AG09319 (cell line): Measurements from ENCODE around the gene NPAS4.
"Not testable (repeated sequence)": the region's sequence is repeated elsewhere in the genome, so short reads cannot be mapped to it uniquely, and the experiment has no call there.

Experiments
- DNase-seq: peaks from one replicate; pipeline ENCODE4 v3.0.0-alpha.2; 2010; ENCODE audit warnings: low read depth; ENCODE audit errors: extremely low read depth
- CTCF ChIP-seq: IDR thresholded peaks from 2 replicates; pipeline ENCODE4 v1.5.1; 2011; ENCODE audit warnings: low read depth, mild to moderate bottlenecking, inconsistent platforms, low read length, moderate library complexity

The NPAS4 gene

GRCh38 chr11:66437979-66438503 is 17.2 kb downstream of the NPAS4 start:
- no peak for DNase-seq
- TF ChIP-seq CTCF: no peak

DNA sequence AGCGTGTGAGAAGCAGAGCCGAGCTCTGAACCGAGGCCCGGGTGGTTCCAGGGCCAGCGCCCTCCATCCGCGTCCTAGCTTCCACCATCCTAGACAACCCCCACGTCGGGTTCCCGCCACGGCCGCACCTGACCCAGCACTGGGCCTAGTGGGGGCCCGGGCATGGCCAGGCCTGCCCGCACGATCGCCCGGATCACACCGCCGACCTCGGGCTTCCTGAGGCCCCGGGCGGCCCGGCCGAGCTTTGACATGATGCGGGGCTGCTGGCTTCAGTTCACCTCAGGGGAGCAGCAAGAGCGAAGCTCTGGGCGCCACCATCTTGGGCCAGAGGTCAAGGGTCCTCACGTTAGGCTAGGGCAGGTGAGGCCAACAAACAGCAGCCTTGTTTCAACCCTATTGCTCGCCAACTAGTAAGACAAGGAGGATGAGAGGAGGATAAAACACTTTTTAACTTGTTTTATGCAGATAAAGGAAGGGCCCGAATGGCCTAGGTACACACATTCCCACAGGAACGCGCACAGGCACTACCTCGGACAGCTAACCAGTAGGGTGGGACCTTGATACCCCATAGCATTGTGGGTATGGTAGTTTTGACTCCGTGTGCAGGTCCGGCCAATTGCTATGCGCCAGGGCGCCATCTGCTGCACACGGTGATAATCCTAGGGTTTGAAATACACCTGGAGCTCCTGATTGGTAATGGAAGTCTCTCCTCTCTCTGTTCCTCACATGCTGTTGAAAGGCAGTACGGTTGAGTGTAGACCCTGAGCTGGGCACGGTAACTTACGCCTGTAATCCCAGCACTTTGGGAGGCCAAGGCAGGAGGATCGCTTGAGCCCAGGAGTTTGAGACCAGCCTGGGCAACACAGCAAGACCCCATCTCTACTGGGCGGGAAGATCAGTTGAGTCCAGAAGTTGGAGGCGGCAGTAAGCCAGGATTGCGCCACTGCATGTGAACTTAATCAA is 17.9 kb downstream of the NPAS4 start, which contains the start of gene MRPL11:
TSS of gene MRPL11 (minus strand) at position 345 of the 963 bp plus-strand sequence. CDS start at position 251, 94 bp downstream.
- peak; percentile 76 for TF ChIP-seq CTCF
- peak; percentile 73 for DNase-seq

DNA sequence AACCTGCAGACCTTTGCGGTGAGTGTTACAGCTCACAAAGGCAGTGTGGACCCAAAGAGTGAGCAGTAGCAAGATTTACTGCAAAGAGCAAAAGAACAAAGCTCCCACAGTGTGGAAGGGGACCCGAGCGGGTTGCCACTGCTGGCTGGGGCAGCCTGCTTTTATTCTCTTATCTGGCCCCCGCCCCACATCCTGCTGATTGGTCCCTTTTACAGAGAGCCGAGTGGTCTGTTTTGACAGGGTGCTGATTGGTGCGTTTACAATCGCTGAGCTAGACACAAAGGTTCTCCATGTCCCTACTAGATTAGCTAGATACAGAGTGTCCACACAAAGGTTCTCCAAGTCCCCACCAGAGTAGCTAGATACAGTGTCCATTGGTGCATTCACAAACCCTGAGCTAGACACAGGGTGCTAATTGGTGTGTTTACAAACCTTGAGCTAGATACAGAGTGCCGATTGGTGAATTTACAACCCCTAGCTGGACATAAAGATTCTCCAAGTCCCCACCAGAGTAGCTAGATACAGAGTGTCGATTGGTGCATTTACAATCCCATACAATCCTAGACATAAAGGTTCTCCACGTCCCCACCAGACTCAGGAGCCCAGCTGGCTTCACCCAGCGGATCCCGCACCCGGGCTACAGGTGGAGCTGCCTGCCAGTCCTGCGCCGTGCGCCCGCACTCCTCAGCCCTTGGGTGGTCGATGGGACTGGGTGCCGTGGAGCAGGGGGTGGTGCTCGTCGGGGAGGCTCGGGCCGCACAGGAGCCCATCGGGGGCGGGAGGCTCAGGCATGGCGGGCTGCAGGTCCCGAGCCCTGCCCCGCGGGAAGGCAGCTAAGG is 19.5 kb downstream of the NPAS4 start:
- not testable (repeated sequence) for DNase-seq

DNA sequence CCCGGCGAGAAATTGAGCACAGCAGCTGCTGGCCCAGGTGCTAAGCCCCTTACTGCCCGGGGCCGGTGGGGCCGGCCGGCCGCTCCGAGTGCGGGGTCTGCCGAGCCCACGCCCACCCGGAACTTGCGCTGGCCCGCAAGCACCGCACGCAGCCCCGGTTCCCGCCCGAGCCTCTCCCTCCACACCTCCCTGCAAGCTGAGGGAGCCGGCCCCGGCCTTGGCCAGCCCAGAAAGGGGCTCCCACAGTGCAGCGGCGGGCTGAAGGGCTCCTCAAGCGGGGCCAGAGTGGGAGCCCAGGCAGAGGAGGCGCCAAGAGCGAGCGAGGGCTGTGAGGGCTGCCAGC is 20.1 kb downstream of the NPAS4 start:
- not testable (repeated sequence) for DNase-seq

DNA sequence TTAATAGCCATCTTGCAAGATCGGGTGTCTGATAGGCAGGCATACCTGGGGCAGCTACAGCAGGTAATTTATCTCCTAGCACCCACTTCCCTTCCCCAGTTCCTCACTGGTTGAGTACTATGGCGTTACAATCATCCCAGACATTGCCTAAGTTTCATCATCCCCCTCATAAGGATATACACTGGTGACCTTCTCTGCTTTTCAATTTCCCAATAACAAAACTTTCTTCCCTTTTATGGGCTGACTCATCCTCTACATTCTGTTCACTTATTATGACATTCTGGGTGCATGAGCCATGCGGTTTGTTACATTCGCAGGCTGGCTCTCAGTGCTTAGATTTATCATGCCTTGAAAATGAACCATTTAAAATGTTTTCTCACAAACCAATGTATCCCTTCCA is 22.8 kb downstream of the NPAS4 start:
- peak; percentile 39 for DNase-seq
- TF ChIP-seq CTCF: no peak

DNA sequence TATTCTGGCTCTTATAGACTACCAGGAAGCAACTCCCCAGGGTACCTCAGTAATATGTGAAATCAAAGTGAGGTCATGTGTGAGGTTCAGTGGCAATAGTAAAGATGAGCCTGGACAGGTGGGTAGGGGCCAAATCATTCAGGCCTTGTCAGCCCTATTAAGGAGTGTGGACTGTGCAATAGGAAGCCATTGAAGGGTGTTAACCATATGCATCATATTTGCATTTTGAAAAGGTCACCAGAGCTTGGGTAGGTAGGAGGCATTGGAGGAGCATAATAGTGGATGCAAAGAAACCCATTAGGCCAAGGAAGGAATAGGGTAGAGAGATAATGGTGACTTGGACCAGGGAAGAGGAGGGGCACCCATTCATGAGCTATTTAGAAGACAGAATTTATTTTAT is 26.2 kb downstream of the NPAS4 start:
- TF ChIP-seq CTCF: no peak

GRCh38 chr11:66448523-66448922 is 27.7 kb downstream of the NPAS4 start:
- no peak for TF ChIP-seq CTCF
- DNase-seq: no peak

More for the DNA sequence above, 26.2 kb downstream of the NPAS4 start:
- DNase-seq: no peak

DNA sequence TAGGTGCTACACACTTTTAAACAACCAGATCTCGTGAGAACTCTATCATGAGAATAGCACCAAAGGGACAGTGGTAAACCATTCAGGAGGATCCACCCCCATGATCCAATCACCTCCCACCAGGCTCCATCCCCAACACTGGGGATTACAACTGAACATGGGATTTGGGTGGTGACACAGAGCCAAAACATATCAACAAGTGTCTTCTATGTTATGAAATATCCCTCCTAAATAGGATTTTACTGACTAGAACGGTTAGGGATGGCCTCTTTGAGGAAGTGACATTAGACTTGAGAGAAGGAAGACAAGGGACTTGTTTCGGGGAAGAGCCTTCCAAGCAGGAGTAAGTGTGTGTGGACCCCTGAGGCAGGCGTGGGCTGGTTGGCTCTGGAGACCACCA is 29.7 kb downstream of the NPAS4 start:
- DNase-seq: no peak
- TF ChIP-seq CTCF: no peak
